Activated T-helper 17 cell treated with anti-CD3 and anti-CD28 coated beads, Interleukin-2, amount 50 U/mL, for 72 hours (primary cell): ENCODE results near the gene LPAR1. TPM values are rescaled to one million over a fixed set of nuclear protein-coding genes. Genes with fewer than 3 reads are reported as not detected.
"Not testable (repeated sequence)": the region's sequence is repeated elsewhere in the genome, so short reads cannot be mapped to it uniquely, and the experiment has no call there.

Source experiments
- ATAC-seq: fragments of 150-1000 bp; cut with Tn5 transposase; replicated peaks from 2 replicates; pipeline ENCODE4 v1.10.0; 2021; ENCODE audit warnings: mild to moderate bottlenecking, moderate library complexity
- H3K27ac Mint-ChIP-seq: one replicate; pipeline ENCODE4 v1.8.0; 2022; ENCODE audit warnings: mixed read lengths
- H3K27me3 Mint-ChIP-seq: one replicate; pipeline ENCODE4 v1.8.0; 2022; ENCODE audit warnings: mixed read lengths
- H3K36me3 Mint-ChIP-seq: one replicate; pipeline ENCODE4 v1.8.0; 2022; ENCODE audit warnings: low read depth, mild to moderate bottlenecking, mixed read lengths
- H3K4me1 Mint-ChIP-seq: one replicate; pipeline ENCODE4 v1.8.0; 2022; ENCODE audit warnings: mixed read lengths
- H3K4me3 Mint-ChIP-seq: one replicate; pipeline ENCODE4 v1.8.0; 2022; ENCODE audit warnings: mild to moderate bottlenecking, mixed read lengths
- H3K9me3 Mint-ChIP-seq: one replicate; pipeline ENCODE4 v1.8.0; 2022; ENCODE audit warnings: mixed read lengths
- total RNA-seq, 2 donors: library from RNA; stranded (reverse); gene quantifications; one replicate each; pipeline ENCODE4 v1.2.3, GENCODE V29; 2022

LPAR1 gene
- total RNA-seq, 2 donors from 2014 or later = not detected

GRCh38 chr9:110846215-110846614, 192.1 kb downstream of the LPAR1 start:
- ATAC-seq = no peak
- H3K9me3 Mint-ChIP-seq = peaks cover 10% of the 10 kb centered on the region
- no peak overlapping the region for H3K4me3 Mint-ChIP-seq
- H3K4me1 Mint-ChIP-seq = no peaks in the 10 kb centered on the region
- H3K27ac Mint-ChIP-seq = no peak overlapping the region
- peaks cover 5% of the 10 kb centered on the region for H3K27me3 Mint-ChIP-seq
- no peaks in the 10 kb centered on the region for H3K36me3 Mint-ChIP-seq

GRCh38 chr9:110844121-110844520, 194.1 kb downstream of the LPAR1 start:
- no peaks in the 10 kb centered on the region for H3K36me3 Mint-ChIP-seq
- peaks cover 10% of the 10 kb centered on the region for H3K9me3 Mint-ChIP-seq
- H3K4me1 Mint-ChIP-seq = no peaks in the 10 kb centered on the region
- ATAC-seq = no peak
- H3K4me3 Mint-ChIP-seq = no peak overlapping the region
- H3K27me3 Mint-ChIP-seq = peaks cover 5% of the 10 kb centered on the region
- H3K27ac Mint-ChIP-seq = no peak overlapping the region

GRCh38 chr9:110842986-110843385, 195.3 kb downstream of the LPAR1 start:
- no peaks in the 10 kb centered on the region for H3K4me1 Mint-ChIP-seq
- H3K9me3 Mint-ChIP-seq = peaks cover 10% of the 10 kb centered on the region
- peaks cover 5% of the 10 kb centered on the region for H3K27me3 Mint-ChIP-seq
- H3K36me3 Mint-ChIP-seq = no peaks in the 10 kb centered on the region
- no peak for ATAC-seq
- no peak overlapping the region for H3K27ac Mint-ChIP-seq
- H3K4me3 Mint-ChIP-seq = no peak overlapping the region

- H3K27me3 Mint-ChIP-seq = peaks cover 5% of the 10 kb centered on the region
- peaks cover 10% of the 10 kb centered on the region for H3K9me3 Mint-ChIP-seq
- no peaks in the 10 kb centered on the region for H3K36me3 Mint-ChIP-seq
- no peaks in the 10 kb centered on the region for H3K4me1 Mint-ChIP-seq
- no peak for ATAC-seq
- H3K27ac Mint-ChIP-seq = no peak overlapping the region
- no peak overlapping the region for H3K4me3 Mint-ChIP-seq
Observed at GRCh38 chr9:110842169-110842568, 196.1 kb downstream of the LPAR1 start.

GRCh38 chr9:110837401-110838005, 200.8 kb downstream of the LPAR1 start:
- no peaks in the 10 kb centered on the region for H3K27me3 Mint-ChIP-seq
- no peak for ATAC-seq
- no peaks in the 10 kb centered on the region for H3K4me1 Mint-ChIP-seq
- no peak overlapping the region for H3K4me3 Mint-ChIP-seq
- no peaks in the 10 kb centered on the region for H3K36me3 Mint-ChIP-seq
- peaks cover 4% of the 10 kb centered on the region for H3K9me3 Mint-ChIP-seq
- no peak overlapping the region for H3K27ac Mint-ChIP-seq

- ATAC-seq = no peak
- no peaks in the 10 kb centered on the region for H3K4me1 Mint-ChIP-seq
- H3K27me3 Mint-ChIP-seq = no peaks in the 10 kb centered on the region
- no peak overlapping the region for H3K27ac Mint-ChIP-seq
- no peak overlapping the region for H3K4me3 Mint-ChIP-seq
- no peaks in the 10 kb centered on the region for H3K36me3 Mint-ChIP-seq
- peaks cover 4% of the 10 kb centered on the region for H3K9me3 Mint-ChIP-seq
Observed at GRCh38 chr9:110835859-110836271, 202.4 kb downstream of the LPAR1 start.

- H3K9me3 Mint-ChIP-seq = peaks cover 4% of the 10 kb centered on the region
- no peak overlapping the region for H3K4me3 Mint-ChIP-seq
- H3K27ac Mint-ChIP-seq = no peak overlapping the region
- no peaks in the 10 kb centered on the region for H3K36me3 Mint-ChIP-seq
- no peaks in the 10 kb centered on the region for H3K4me1 Mint-ChIP-seq
- no peak for ATAC-seq
- no peaks in the 10 kb centered on the region for H3K27me3 Mint-ChIP-seq
Observed at GRCh38 chr9:110835404-110835803, 202.9 kb downstream of the LPAR1 start.

- Mint-ChIP-seq H3K4me1 (no peaks in the 10 kb centered on the region), H3K4me3 (no peak overlapping the region), H3K27me3 (no peaks in the 10 kb centered on the region), H3K9me3 (peaks cover 4% of the 10 kb centered on the region), H3K36me3 (no peaks in the 10 kb centered on the region), H3K27ac (no peak overlapping the region)
- ATAC-seq = no peak
Observed at GRCh38 chr9:110832926-110833325, 205.3 kb downstream of the LPAR1 start.

- Mint-ChIP-seq H3K4me1 (no peaks in the 10 kb centered on the region), H3K36me3 (no peaks in the 10 kb centered on the region), H3K27me3 (no peaks in the 10 kb centered on the region), H3K9me3 (no peaks in the 10 kb centered on the region), H3K27ac (no peak overlapping the region), H3K4me3 (no peak overlapping the region)
- ATAC-seq = no peak
Observed at GRCh38 chr9:110830495-110830894, 207.8 kb downstream of the LPAR1 start.

- Mint-ChIP-seq H3K9me3 (peaks cover 4% of the 10 kb centered on the region), H3K27me3 (no peaks in the 10 kb centered on the region), H3K4me1 (no peaks in the 10 kb centered on the region), H3K4me3 (no peak overlapping the region), H3K36me3 (no peaks in the 10 kb centered on the region), H3K27ac (no peak overlapping the region)
- no peak for ATAC-seq
Observed at GRCh38 chr9:110828264-110828663, 210.0 kb downstream of the LPAR1 start.

GRCh38 chr9:110826400-110826799, 211.9 kb downstream of the LPAR1 start:
- H3K36me3 Mint-ChIP-seq, H3K27ac Mint-ChIP-seq, H3K4me1 Mint-ChIP-seq, H3K27me3 Mint-ChIP-seq, H3K4me3 Mint-ChIP-seq, ATAC-seq, H3K9me3 Mint-ChIP-seq: not testable (repeated sequence)

- Mint-ChIP-seq H3K4me1 (no peaks in the 10 kb centered on the region), H3K36me3 (no peaks in the 10 kb centered on the region), H3K9me3 (peaks cover 6% of the 10 kb centered on the region), H3K27me3 (no peaks in the 10 kb centered on the region), H3K27ac (no peak overlapping the region), H3K4me3 (no peak overlapping the region)
- no peak for ATAC-seq
Observed at GRCh38 chr9:110825950-110826349, 212.3 kb downstream of the LPAR1 start.

- H3K4me1 Mint-ChIP-seq, H3K9me3 Mint-ChIP-seq, H3K27ac Mint-ChIP-seq, ATAC-seq, H3K36me3 Mint-ChIP-seq, H3K27me3 Mint-ChIP-seq, H3K4me3 Mint-ChIP-seq: not testable (repeated sequence)
Observed at GRCh38 chr9:110825129-110825528, 213.1 kb downstream of the LPAR1 start.
